D721Med (cell line): ENCODE data around the gene PSMC2.
"Not testable (repeated sequence)": the region's sequence is repeated elsewhere in the genome, so short reads cannot be mapped to it uniquely, and the experiment has no call there.

Experiments used
- DNase-seq: peaks from one replicate; pipeline ENCODE4 v3.0.0; 2011; ENCODE audit warnings: low spot score; ENCODE audit not compliant: insufficient read length
- FAIRE-seq: peaks from 2 replicates; lab custom pipeline; 2011; peaks lifted over from hg19 to GRCh38; lab: Jason Lieb, UNC
- TF ChIP-seq, protein P1 (sequence below): IDR thresholded peaks from 2 replicates; pipeline ENCODE4 v1.5.1; 2012; ENCODE audit warnings: mild to moderate bottlenecking, control low read depth; ENCODE audit not compliant: insufficient read depth; ENCODE audit errors: missing control alignments

The PSMC2 gene

DNA sequence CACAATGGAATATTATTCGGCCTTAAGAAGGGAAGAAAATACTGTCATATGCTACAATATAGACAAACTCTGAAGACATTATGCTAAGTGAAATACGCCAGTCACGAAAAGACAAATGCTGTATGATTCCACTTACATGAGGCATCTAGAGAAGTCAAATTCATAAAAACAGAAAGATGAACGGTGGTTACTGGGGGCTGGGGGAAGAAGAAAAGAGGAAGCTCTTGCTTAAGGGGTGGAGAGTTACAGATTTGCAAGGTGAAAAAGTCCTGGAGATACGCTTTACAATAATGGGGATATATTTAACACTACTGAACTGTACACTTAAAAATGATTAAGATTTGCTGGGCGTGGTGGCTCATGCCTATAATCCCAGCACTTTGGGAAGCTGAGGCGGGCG is 49.0 kb downstream of the PSMC2 start:
- FAIRE-seq (no peak), DNase-seq (no peak)
- TF ChIP-seq, protein P1, sequence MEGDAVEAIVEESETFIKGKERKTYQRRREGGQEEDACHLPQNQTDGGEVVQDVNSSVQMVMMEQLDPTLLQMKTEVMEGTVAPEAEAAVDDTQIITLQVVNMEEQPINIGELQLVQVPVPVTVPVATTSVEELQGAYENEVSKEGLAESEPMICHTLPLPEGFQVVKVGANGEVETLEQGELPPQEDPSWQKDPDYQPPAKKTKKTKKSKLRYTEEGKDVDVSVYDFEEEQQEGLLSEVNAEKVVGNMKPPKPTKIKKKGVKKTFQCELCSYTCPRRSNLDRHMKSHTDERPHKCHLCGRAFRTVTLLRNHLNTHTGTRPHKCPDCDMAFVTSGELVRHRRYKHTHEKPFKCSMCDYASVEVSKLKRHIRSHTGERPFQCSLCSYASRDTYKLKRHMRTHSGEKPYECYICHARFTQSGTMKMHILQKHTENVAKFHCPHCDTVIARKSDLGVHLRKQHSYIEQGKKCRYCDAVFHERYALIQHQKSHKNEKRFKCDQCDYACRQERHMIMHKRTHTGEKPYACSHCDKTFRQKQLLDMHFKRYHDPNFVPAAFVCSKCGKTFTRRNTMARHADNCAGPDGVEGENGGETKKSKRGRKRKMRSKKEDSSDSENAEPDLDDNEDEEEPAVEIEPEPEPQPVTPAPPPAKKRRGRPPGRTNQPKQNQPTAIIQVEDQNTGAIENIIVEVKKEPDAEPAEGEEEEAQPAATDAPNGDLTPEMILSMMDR = no peak

DNA sequence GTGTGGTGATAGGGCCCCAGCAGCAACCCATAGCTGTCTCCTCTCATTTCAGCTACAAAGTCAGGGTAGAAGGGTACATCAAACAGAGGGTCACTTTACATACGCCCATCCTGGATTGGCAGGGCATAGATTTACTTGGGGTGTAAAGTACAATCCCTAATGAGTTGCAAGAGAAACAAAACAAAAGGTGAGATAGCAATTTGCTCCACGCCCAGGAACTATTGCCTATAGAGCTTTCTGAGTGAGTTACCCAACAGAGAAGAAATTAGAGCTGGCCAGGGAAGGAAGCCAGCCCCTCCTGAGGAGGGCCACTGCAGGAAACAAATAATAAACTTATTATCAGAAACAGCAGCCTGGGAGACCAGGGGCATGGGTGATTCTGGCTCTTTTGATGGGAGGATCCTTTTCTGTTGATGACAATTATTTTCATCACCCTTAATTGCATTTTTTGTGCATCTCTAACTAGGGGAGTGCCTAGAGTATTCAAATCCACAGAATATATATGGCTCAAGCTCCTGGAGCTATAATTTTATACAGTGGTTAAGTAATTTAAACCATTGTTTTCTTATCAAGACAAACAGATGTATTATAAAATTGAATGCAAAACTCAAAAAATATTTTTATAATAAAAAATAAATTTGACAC is 51.2 kb downstream of the PSMC2 start:
- TF ChIP-seq, protein P1 = no peak
- DNase-seq = no peak
- no peak for FAIRE-seq

DNA sequence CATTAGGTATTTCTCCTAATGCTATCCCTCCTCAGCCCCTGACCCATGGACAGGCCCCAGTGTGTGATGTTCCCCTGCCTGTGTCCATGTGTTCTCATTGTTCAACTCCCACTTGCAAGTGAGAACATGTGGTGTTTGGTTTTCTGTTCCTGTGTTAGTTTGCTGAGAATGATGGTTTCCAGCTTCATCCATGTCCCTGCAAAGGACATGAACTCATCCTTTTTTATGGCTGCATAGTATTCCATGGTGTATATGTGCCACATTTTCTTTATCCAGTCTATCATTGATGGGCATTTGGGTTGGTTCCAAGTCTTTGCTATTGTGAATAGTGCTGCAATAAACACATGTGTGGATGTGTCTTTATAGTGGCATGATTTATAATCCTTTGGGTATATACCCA is 52.2 kb downstream of the PSMC2 start:
- FAIRE-seq, DNase-seq: not testable (repeated sequence)

DNA sequence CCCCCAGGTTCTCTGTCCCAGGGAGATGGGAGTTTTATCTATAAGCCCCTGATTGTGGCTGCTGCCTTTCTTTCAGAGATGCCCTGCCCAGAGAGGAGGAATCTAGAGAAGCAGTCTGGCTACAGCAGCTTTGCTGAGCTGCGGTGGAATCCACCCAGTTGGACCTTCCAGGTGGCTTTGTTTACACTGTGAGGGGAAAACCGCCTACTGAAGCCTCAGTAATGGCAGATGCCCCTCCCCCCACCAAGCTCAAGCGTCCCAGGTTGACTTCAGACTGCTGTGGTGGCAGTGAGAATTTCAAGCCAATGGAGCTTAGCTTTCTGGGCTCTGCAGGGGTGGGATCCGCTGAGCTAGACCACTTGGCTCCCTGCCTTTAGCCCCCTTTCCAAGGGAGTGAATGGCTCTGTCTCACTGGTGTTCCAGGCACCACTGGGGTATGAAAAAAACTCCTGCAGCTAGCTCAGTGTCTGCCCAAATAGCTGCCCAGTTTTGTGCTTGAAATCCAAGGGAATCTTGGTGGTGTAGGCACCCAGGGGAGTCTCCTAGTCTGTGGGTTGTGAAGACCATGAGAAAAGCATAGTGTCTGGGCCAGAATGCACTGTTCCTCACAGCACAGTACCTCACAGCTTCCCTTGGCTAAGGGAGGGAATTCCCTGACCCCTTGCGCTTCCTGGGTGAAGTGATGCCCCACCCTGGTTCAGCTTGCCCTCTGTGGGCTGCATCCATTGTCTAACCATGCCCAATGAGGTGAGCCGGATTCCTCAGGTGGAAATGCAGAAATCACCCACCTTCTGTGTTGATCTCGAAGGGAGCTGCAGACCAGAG is 58.6 kb downstream of the PSMC2 start:
- FAIRE-seq, DNase-seq: not testable (repeated sequence)

DNA sequence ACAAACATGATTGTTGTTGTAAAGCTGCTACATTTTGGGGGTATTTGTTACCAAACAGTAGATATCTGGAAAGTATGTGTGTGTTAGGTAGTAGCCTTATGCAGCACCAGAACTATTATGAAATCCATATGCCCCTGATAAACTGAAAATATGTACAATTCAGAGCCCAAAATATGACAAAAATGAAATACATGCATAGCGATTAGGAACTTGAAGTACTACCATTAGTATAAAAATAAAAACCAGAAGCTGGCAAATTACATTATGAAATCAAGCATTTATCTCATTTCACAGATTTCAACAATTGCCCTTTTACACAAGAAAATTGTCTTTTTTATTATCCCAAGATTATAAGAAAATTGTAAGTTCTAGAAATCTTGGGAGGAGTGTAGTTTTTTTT is 64.7 kb downstream of the PSMC2 start:
- DNase-seq (no peak), FAIRE-seq (no peak)
- TF ChIP-seq, protein P1 = no peak

DNA sequence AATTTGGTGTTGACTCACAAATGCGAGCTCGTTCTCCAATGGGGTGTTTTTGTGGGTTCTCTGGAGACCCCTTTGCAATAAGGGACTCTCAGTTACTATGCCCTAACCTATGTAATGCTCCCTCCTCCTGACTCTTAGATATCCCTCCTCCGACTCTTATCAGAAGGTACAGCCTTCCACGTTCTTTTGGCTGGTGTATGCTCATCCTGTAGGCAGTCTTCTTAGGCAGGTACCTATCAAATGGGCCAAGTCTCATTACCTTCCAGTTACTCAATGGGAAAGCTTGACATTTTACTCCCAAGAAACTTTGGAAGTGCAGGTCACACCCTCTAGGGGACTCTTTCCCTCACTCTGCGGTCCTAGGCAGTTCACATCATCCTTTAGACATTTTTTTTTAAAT is 66.0 kb downstream of the PSMC2 start:
- TF ChIP-seq, protein P1 = no peak
- DNase-seq = no peak
- no peak for FAIRE-seq

DNA sequence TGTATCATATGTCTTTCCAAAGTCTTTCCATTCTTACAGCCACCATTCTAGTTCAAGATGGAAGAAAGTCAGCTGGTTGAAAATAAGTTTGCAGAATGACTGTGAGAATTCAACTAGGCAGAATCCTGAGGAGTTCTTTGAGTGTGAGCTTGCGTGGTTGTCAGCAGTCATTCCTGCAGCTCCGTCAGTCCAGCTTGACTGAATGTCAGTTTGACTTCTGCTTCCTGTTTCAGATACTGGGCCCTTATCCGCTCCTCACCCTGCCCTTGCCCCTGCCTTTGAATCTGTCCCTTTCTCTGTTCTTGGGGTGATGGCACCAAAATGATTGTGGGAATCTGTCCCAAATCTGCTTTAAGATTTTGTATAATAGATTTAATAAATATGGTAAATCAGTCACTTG is 70.8 kb downstream of the PSMC2 start:
- FAIRE-seq (no peak), DNase-seq (no peak)
- TF ChIP-seq, protein P1 = no peak
